Endothelial cell of umbilical vein (primary cell): ENCODE results near the gene PDLIM5. TPM values are rescaled to one million over a fixed set of nuclear protein-coding genes. Genes with fewer than 3 reads are reported as not detected.

Source experiments
- BruUV-seq: library from RNA; stranded (reverse); fragments of 400-500 nt; replicated peaks from 2 replicates; lab custom pipeline; 2021; lab: Mats Ljungman, UMichigan
- CTCF ChIA-PET: fragments of 300-600, 350-600 bp; sonication (Branson Sonifier 250); formaldehyde crosslinking; loops from one replicate; lab custom pipeline; 2021; ENCODE audit warnings: antibody characterized with exemption, inconsistent platforms; lab: Charles Lee
- POLR2A ChIA-PET: fragments of 300-600, 350-600 bp; sonication (Branson Sonifier 250); formaldehyde crosslinking; loops from one replicate; lab custom pipeline; 2021; ENCODE audit warnings: antibody characterized with exemption, inconsistent platforms; lab: Charles Lee
- DNase-seq: peaks from one replicate; pipeline ENCODE4 v3.0.0-alpha.2; 2011; ENCODE audit warnings: low read depth, low spot score
- FAIRE-seq: peaks from 2 replicates; lab custom pipeline; 2011; peaks lifted over from hg19 to GRCh38; lab: Jason Lieb, UNC
- H2AFZ ChIP-seq: 2 replicates; pipeline ENCODE4 v1.6.0; 2012; ENCODE audit warnings: low read depth, low read length, control low read depth, inconsistent platforms
- H3K27ac ChIP-seq: 2 replicates; pipeline ENCODE4 v1.5.1; 2011; ENCODE audit warnings: low read depth, mild to moderate bottlenecking, control low read depth, low read length, moderate library complexity; ENCODE audit not compliant: insufficient read depth
- H3K27me3 ChIP-seq, 2 experiments: 2 replicates each; pipeline versions ENCODE4 v1.6.0 to v1.6.1; 2011; ENCODE audit warnings: low read length in 2 of 2, mixed read lengths in 1 of 2; ENCODE audit not compliant: control insufficient read depth in 2 of 2, insufficient read depth in 2 of 2
- H3K36me3 ChIP-seq, 2 experiments: 2 replicates in 1 of 2; 3 replicates in 1 of 2; pipeline ENCODE4 v1.5.1; 2011; ENCODE audit warnings: low read length in 2 of 2, mild to moderate bottlenecking in 1 of 2, moderate library complexity in 1 of 2; ENCODE audit not compliant: control insufficient read depth in 2 of 2, insufficient read depth in 2 of 2; ENCODE audit errors: extremely low read depth in 1 of 2
- H3K4me1 ChIP-seq: 3 replicates; pipeline ENCODE4 v1.5.1; 2011; ENCODE audit warnings: mild to moderate bottlenecking, low read length; ENCODE audit not compliant: control insufficient read depth, insufficient read depth; ENCODE audit errors: extremely low read depth
- H3K4me2 ChIP-seq: 2 replicates; pipeline ENCODE4 v1.6.1; 2011; ENCODE audit warnings: low read length, control low read depth, mixed read lengths; ENCODE audit not compliant: insufficient read depth
- H3K4me3 ChIP-seq, 3 experiments: fragments of 200-600 bp in 1 of 3; sonication (generic), shearing (Covaris generic) in 1 of 3; replicated peaks in 1 of 3; 2 replicates each; pipeline ENCODE4 v1.5.1; 2011 to 2016; ENCODE audit warnings: control low read depth in 3 of 3, low read length in 3 of 3, mild to moderate bottlenecking in 2 of 3, inconsistent platforms in 1 of 3, low read depth in 1 of 3, moderate library complexity in 1 of 3; ENCODE audit not compliant: insufficient read depth in 1 of 3
- H3K79me2 ChIP-seq: 2 replicates; pipeline ENCODE4 v1.6.0; 2012; ENCODE audit warnings: low read length, inconsistent platforms; ENCODE audit not compliant: control insufficient read depth, insufficient read depth
- H3K9ac ChIP-seq: replicated peaks from 2 replicates; pipeline ENCODE3; 2011; ENCODE audit warnings: low read length, control low read depth; ENCODE audit not compliant: insufficient read depth; ENCODE audit errors: extremely low read depth
- H3K9me1 ChIP-seq: replicated peaks from 3 replicates; pipeline ENCODE4 v1.6.0; 2011; ENCODE audit warnings: mild to moderate bottlenecking, low read length; ENCODE audit not compliant: control insufficient read depth, insufficient read depth; ENCODE audit errors: extremely low read depth
- H3K9me3 ChIP-seq: replicated peaks from 2 replicates; pipeline ENCODE4 v1.5.1; 2012; ENCODE audit warnings: low read length, inconsistent platforms; ENCODE audit not compliant: control insufficient read depth, insufficient read depth
- H4K20me1 ChIP-seq: replicated peaks from 2 replicates; pipeline ENCODE3; 2011; ENCODE audit warnings: mild to moderate bottlenecking, low read length; ENCODE audit not compliant: control insufficient read depth, insufficient read depth; ENCODE audit errors: extremely low read depth
- EZH2 ChIP-seq: IDR thresholded peaks from 2 replicates; pipeline ENCODE4 v1.6.1; 2012; ENCODE audit warnings: borderline replicate concordance, low read depth, mild to moderate bottlenecking, moderate library complexity, low read length, inconsistent platforms; ENCODE audit not compliant: severe bottlenecking
- FOS ChIP-seq: IDR thresholded peaks from 2 replicates; pipeline ENCODE4 v1.6.1; 2011; ENCODE audit warnings: mild to moderate bottlenecking, low read length, moderate library complexity, borderline replicate concordance; ENCODE audit not compliant: insufficient read depth
- GATA2 ChIP-seq: IDR thresholded peaks from 2 replicates; pipeline ENCODE4 v1.7.0; 2011; ENCODE audit warnings: low read depth, mild to moderate bottlenecking, moderate library complexity, mixed read lengths, low read length; ENCODE audit not compliant: insufficient read length, insufficient read depth
- JUN ChIP-seq: IDR thresholded peaks from 2 replicates; pipeline ENCODE4 v1.6.1; 2011; ENCODE audit warnings: borderline replicate concordance, low read depth; ENCODE audit not compliant: insufficient read length, insufficient read depth
- MYC ChIP-seq: IDR thresholded peaks from one replicate; pipeline ENCODE4 v1.6.1; 2011; ENCODE audit warnings: mild to moderate bottlenecking, low read depth, low read length
- POLR2A ChIP-seq: IDR thresholded peaks from 2 replicates; pipeline ENCODE4 v1.6.1; 2012; ENCODE audit warnings: low read depth, mild to moderate bottlenecking, control low read depth, low read length
- POLR2AphosphoS5 ChIP-seq: IDR thresholded peaks from 2 replicates; pipeline ENCODE4 v1.6.1; 2012; ENCODE audit warnings: low read depth, mild to moderate bottlenecking, control low read depth, low read length, moderate library complexity; ENCODE audit not compliant: insufficient read depth
- dilution Hi-C: fragments of 300-500 bp; cut with MboI; formaldehyde crosslinking; loops from one replicate; pipeline ENCODE4 v1.15.0; 2019; ENCODE audit warnings: low sequenced_read_pairs; ENCODE audit not compliant: extremely low pct_ligation_motif_present
- intact Hi-C: fragments of 100-400 bp; cut with micrococcal nuclease; formaldehyde crosslinking; loops from one replicate; pipeline ENCODE4 v1.10.0; 2022
- polyA plus RNA-seq, 4 experiments: library from polyadenylated mRNA; depleted of rRNA in 3 of 4; stranded (reverse) in 3 of 4; unstranded in 1 of 4; fragments of >200 nt; gene quantifications; 2 replicates each; pipeline versions ENCODE4 v1.2.1 to v1.2.3, GENCODE V29; 2011 to 2012; ENCODE audit warnings: missing spikeins in 1 of 4
- total RNA-seq: library from RNA; stranded (reverse); gene quantifications from 2 replicates; pipeline ENCODE4 v1.2.3, GENCODE V29; 2021
- TF ChIP-seq, protein P1 (sequence below), 2 donors: IDR thresholded peaks; 1 replicate in 1 of 2; 2 replicates in 1 of 2; pipeline ENCODE4 v1.5.1; 2011; ENCODE audit warnings: low read length in 2 of 2, mild to moderate bottlenecking in 2 of 2, moderate library complexity in 2 of 2, control low read depth in 1 of 2, inconsistent platforms in 1 of 2, low read depth in 1 of 2; ENCODE audit not compliant: insufficient read depth in 1 of 2; ENCODE audit errors: extremely low read depth in 1 of 2
- TF ChIP-seq, protein P2 (sequence below): IDR thresholded peaks from 2 replicates; pipeline ENCODE4 v1.6.1; 2011; ENCODE audit not compliant: insufficient read depth, insufficient read length

The PDLIM5 gene
- total and polyA plus RNA-seq, 2 donors (not counting 3 experiments of a cell fraction or from before 2014, with no cell fraction given): 243 to 310 TPM

GRCh38 chr4:94653984-94654609 is 202.4 kb downstream of the PDLIM5 start:
- Histone ChIP-seq H3K4me3 (no peak overlapping the region), H2AFZ (no peak overlapping the region), H3K9ac (no peak overlapping the region), H3K79me2 (peaks cover 5% of the 10 kb centered on the region), H3K27me3 (no peaks in the 10 kb centered on the region), H3K9me1 (no peaks in the 10 kb centered on the region), H3K36me3 (peaks cover 2 to 31% of the 10 kb centered on the region in 2 experiments), H3K27ac (no peak overlapping the region), H4K20me1 (no peaks in the 10 kb centered on the region), H3K4me2 (no peak overlapping the region), H3K9me3 (no peaks in the 10 kb centered on the region), H3K4me1 (peaks cover 12% of the 10 kb centered on the region)
- ChIA-PET POLR2A (no interaction called here), CTCF (no interaction called here)
- DNase-seq (no peak), FAIRE-seq (no peak)
- intact Hi-C loops (no loop called here), dilution Hi-C loops (no loop called here)
- BruUV-seq: no TSS peak
- TF ChIP-seq POLR2AphosphoS5 (no peak), POLR2A (no peak), EZH2 (no peak), FOS (no peak), GATA2 (no peak), MYC (no peak), JUN (no peak)
- TF ChIP-seq, protein P1, sequence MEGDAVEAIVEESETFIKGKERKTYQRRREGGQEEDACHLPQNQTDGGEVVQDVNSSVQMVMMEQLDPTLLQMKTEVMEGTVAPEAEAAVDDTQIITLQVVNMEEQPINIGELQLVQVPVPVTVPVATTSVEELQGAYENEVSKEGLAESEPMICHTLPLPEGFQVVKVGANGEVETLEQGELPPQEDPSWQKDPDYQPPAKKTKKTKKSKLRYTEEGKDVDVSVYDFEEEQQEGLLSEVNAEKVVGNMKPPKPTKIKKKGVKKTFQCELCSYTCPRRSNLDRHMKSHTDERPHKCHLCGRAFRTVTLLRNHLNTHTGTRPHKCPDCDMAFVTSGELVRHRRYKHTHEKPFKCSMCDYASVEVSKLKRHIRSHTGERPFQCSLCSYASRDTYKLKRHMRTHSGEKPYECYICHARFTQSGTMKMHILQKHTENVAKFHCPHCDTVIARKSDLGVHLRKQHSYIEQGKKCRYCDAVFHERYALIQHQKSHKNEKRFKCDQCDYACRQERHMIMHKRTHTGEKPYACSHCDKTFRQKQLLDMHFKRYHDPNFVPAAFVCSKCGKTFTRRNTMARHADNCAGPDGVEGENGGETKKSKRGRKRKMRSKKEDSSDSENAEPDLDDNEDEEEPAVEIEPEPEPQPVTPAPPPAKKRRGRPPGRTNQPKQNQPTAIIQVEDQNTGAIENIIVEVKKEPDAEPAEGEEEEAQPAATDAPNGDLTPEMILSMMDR (IDR thresholded peaks at IDR 0.05; ENCODE audit: extremely low read depth in 1 of 2, insufficient read depth in 1 of 2, low read depth in 1 of 2, low read length in 2 of 2): no peak
- TF ChIP-seq, protein P2, sequence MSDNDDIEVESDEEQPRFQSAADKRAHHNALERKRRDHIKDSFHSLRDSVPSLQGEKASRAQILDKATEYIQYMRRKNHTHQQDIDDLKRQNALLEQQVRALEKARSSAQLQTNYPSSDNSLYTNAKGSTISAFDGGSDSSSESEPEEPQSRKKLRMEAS: no peak
